C4-2B (cell line): ENCODE measurements around the gene GOLIM4.

Experiments used
- H3K27ac ChIP-seq: fragments of 450-650 bp; 2 replicates; pipeline ENCODE4 v1.5.1; 2017
- ZFX ChIP-seq: fragments of 450-650 bp; IDR thresholded peaks from 2 replicates; pipeline ENCODE4 v1.6.1; 2017
- TF ChIP-seq, protein P1 (sequence below): fragments of 450-650 bp; conservative IDR thresholded peaks from 2 replicates; pipeline ENCODE4 v1.5.1; 2017; ENCODE audit warnings: mild to moderate bottlenecking

GOLIM4 gene

DNA sequence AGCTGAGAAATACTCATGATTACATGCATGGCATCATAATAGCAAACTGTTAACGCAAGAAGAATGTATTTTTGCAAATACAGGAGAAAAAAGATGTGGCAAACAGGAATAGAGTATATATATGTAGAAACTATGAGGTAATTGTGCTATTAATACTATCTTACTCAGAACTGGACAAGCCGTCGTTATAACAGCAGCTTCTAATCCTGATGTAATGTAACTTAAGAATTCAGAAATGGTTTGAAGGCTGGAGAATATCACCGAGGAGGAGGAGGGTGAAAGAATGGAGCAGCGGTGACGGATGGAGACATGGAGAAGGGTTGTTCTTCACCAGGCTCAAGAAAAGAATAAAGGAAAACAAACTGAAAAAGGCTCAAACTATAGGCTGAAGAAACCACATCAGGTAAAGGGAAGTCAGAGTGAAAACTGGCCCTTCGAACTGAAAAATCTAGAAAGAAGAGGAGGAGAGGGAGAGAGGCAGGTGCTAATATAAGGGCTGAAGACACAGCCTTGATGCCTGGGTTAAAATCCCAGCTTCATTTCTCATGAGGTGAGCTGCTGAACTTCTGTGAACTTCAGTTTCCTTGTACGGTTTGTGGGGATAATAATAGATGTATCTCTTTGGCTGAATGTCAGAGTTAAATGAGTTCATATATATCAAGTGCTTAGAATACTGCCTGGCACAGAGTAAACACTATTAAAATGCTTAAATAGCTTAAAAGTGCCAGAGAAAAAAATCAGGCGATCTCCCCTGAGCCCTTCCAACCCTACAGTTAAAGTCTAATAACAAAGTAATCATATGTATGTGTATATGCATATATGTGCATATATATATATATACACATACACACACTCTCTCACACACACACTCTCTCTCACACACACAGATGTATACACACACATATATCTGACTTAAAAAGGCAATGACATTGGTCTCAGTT is 43.9 kb downstream of the GOLIM4 start:
- H3K27ac ChIP-seq, result no peak overlapping the region
- no peak for TF ChIP-seq ZFX
- TF ChIP-seq, protein P1, sequence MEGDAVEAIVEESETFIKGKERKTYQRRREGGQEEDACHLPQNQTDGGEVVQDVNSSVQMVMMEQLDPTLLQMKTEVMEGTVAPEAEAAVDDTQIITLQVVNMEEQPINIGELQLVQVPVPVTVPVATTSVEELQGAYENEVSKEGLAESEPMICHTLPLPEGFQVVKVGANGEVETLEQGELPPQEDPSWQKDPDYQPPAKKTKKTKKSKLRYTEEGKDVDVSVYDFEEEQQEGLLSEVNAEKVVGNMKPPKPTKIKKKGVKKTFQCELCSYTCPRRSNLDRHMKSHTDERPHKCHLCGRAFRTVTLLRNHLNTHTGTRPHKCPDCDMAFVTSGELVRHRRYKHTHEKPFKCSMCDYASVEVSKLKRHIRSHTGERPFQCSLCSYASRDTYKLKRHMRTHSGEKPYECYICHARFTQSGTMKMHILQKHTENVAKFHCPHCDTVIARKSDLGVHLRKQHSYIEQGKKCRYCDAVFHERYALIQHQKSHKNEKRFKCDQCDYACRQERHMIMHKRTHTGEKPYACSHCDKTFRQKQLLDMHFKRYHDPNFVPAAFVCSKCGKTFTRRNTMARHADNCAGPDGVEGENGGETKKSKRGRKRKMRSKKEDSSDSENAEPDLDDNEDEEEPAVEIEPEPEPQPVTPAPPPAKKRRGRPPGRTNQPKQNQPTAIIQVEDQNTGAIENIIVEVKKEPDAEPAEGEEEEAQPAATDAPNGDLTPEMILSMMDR, result no peak

DNA sequence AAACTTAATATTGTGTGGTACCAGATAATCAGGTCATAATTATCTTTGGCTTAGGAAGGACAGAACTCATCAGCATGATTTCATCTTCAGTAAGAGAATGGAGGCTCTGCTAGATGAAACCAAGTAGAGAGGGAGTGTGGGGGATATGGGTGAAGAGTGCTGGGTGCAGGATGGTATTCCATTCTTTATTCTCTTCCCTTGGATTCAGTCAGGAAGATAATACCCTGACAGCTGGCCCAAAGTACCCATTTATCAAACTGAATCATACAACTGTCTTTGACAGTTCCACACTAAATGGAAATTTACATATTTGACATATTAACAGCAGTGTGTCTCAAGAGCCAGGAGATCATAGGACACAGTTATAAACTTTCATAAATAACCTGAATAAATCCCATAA is 44.7 kb downstream of the GOLIM4 start:
- no peak overlapping the region for H3K27ac ChIP-seq
- TF ChIP-seq ZFX, result no peak
- TF ChIP-seq, protein P1, result no peak

DNA sequence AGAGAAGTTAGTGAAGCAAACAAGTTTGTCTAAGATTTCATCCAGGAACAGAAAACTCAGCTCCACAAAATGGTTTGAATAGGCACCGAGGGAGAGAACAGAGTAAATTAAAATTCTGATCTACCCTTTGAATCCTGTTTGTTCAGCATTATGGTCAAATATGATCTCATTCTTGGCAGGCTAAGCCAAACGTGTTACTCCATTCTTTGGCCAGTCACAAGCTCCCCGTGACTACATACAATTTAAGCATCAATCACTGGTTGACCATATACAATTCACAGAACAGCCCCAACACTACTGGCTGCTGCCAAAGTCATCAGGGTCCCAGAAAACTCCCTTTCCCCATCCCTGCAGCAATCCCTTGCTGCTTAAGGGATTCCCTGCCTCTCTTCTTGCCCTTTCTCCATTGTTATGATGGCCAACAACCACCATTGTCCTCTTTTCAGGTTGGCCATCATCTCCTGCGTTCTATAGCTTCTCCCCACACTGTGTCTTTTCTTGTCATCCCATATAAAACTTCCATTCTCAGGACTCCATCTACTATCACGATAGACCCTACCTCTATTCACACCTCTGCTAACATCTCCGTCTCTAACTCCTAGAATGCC is 46.3 kb downstream of the GOLIM4 start:
- H3K27ac ChIP-seq, result no peak overlapping the region
- no peak for TF ChIP-seq ZFX
- TF ChIP-seq, protein P1, result no peak

DNA sequence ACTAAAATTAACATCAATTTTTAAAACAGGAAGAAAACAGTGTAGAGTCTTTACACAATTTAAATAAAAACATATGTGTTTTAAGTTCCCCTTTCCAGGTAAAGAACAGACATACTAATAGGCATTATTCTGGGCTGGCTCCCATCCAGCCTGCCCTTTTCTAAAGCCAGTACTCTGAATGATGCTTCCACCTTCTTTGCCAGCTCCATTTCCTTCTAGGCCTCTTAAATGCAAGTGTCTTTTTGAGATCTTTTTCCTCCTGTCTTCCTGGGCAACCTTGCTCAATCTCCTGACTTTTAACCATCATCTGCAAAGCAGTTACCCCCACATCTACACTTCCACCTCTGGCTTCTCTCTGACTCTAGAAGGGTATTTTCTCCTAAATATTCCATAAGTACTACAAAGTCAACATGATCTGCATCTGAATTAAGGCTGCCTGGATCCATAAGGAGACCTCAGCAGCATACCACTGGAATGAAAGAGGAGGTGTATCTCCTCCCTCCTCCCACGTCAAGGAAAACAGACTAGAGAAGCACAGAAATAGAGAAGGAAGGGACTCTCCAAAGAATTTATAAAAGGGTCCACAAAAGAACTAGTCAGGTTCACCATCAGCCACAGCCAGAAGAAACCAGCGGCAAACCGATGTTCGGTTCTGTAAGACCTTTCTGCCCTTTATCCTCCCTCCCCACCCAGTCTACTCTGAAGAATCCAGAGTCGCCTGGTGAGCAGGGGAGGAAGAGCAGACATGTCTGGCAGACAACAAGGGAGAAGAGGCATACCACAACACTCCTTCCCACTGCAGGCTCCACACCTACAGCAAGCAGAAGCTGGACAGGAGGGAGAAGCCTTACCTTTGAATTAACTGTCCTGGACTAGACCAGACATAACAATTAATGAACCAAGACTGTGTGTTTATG is 47.1 kb downstream of the GOLIM4 start:
- no peak overlapping the region for H3K27ac ChIP-seq
- TF ChIP-seq, protein P1, result no peak
- no peak for TF ChIP-seq ZFX

DNA sequence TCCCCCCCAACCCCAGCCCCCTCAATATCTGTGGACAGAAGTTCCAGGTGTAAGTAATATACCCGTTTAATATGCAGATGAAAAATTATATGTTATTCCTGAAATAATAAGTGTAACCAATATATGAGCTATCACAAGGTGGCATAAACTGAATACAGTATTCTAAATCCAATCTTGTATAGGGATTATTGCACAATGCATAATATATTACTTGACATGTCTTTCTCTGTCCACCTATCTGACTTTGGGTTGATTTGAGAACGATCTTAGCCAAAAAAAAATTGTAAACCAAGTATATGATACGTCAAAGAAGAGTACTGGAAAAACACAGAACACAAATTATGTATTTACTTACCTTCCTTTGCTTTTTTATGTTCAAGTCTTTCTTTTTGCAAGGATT is 47.8 kb downstream of the GOLIM4 start:
- TF ChIP-seq, protein P1, result no peak
- TF ChIP-seq ZFX, result no peak
- no peak overlapping the region for H3K27ac ChIP-seq

DNA sequence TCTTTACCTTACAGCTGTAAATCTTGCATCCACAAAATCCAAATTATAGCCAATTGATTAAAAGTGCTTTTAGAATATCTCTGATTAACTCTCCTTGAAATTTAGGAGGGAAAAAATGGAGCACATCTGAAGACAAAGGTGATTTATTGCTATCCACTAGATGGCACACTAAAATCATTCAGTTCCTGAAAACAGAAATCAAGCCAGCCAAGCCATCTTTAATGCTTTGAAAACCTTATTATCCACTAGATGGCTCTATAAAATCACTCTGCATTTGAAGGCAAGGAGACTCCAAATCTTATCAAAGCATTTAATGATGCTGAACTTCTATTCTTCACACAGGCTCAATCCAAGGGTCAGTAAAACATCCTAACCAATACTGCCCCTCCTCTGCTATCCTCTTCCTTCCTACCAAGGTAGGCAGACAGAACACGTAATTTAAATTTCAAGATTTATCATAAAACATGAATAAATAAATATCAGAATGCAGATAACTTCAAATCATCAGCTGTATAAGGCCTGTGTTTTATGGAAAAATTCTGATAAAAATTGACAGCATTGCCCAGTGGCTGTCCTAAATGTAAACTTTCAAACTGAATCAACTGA is 48.4 kb downstream of the GOLIM4 start:
- TF ChIP-seq ZFX, result no peak
- TF ChIP-seq, protein P1, result peak; percentile 99
- no peak overlapping the region for H3K27ac ChIP-seq
